Measurements from ENCODE around the gene OBI1.

OBI1 gene

DNA sequence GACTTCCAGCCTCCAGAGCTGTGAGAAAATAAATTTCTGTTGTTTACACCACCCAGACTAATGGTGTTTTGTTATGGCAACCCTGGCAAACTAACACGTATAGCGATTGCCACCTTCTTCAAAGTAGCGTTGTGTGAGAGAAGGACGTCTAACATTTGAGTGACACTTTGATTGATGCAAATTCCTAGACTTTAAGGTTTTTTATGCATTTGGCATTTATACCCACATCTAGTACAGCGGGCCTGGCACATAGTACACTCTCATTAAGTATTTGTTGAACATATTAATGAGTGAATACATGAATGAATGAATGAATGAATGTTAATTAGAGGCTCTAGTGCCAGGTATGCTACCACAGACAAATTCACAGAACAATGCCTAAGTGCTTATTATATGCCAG, 92.3 kb downstream of the OBI1 start:
- DNase-seq, result no peak

Data from femur (tissue), 1 donor.